Raji (cell line): ENCODE measurements around the gene PRKAB2.

Experiments
- POLR2A ChIP-seq: IDR thresholded peaks from 2 replicates; pipeline ENCODE4 v1.6.1; 2011; ENCODE audit warnings: low read depth, low read length, control low read depth; ENCODE audit not compliant: insufficient read depth

PRKAB2 gene

GRCh38 chr1:147201786-147202185 is 29.5 kb upstream of the PRKAB2 start:
- no peak for TF ChIP-seq POLR2A

DNA sequence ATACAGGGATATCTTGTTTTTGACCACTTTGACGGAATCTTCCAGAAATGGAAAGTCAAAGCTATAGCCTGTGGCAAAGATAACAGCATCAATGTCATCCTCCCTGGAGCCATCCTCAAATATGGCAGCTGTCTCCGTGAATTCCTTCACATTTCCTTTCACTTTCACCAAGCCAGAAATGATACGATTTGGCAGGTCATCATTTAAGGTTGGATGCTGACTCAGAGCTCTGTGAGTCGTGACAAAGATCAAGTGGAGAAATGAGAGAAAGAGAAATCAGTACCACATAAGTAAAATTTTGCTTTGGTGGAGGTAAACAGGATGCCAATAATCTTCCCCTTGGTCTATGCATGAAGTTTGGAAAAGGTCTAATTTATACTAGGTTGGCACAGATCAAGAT is 29.0 kb upstream of the PRKAB2 start:
- TF ChIP-seq POLR2A = no peak

DNA sequence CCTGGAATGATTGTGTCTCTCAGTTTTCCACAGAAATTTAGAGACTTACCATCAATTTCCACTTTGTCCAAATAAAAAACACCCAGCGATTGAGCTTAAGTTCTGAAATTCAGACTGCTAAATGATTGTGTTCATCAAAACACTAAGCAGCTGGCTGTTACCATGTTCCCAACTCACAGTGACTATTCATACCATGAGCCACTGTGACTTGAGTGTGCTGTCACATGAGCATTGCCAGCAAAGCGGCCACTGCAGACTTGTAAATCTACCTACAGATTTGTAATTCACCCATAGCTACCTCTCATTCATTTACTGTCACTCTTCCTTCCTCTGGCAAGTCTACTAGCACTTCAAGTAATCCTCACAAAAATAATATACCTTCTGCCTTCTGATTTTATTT is 17.2 kb upstream of the PRKAB2 start:
- TF ChIP-seq POLR2A = no peak

DNA sequence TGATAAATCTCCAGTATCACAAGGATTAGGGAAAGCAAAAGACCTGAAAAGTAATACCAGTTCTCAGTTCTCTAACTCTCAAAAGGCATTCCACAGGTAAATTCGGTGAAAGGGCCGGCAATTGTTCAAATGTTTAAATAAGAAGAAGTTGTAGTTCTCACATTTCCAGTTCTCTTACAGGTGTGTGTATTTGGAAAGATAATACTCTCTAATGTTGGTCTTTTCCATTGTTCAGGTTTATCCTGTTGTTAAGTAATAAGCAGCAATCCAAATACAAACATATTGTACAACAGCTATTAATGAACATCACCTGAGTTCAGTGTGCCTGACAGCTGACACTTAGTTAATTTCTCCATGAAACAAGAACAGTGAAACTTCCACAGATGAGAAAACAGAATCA is 13.2 kb upstream of the PRKAB2 start:
- no peak for TF ChIP-seq POLR2A

DNA sequence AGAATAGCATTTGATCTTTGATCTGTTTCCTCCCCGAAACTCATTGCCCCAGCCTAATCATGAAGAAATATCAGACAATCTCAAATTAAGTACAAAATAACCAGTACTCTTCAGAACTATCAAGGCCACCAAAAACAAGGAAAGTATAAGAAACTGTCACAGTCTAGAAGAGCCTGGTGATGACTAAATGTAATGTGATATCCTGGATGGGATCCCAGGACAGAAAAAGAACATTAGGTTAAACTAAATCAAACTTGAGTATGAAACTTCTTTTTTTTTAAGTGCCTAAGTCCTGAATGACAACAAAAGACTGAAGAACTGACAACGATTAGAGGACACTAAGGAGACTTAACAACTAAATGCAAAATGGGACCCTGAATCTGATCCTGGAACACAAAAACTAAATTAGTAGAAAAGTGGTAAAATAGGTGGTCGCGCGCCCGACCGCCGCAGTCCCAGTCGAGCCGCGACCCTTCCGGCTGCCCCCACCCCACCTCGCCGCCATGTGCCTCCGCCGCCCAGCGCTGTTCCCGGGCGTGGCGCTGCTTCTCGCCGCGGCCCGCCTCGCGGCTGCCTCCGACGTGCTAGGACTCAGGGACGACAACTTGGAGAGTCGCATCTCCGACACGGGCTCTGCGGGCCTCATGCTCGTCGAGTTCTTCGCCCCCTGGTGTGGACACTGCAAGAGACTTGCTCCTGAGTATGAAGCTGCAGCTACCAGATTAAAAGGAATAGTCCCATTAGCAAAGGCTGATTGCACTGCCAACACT is 5.5 kb upstream of the PRKAB2 start:
- no peak for TF ChIP-seq POLR2A

GRCh38 chr1:147171399-147172167 is 687 bp downstream of the PRKAB2 start:
- peak; percentile 47; the same call in 1 of the 2 replicates for TF ChIP-seq POLR2A

DNA sequence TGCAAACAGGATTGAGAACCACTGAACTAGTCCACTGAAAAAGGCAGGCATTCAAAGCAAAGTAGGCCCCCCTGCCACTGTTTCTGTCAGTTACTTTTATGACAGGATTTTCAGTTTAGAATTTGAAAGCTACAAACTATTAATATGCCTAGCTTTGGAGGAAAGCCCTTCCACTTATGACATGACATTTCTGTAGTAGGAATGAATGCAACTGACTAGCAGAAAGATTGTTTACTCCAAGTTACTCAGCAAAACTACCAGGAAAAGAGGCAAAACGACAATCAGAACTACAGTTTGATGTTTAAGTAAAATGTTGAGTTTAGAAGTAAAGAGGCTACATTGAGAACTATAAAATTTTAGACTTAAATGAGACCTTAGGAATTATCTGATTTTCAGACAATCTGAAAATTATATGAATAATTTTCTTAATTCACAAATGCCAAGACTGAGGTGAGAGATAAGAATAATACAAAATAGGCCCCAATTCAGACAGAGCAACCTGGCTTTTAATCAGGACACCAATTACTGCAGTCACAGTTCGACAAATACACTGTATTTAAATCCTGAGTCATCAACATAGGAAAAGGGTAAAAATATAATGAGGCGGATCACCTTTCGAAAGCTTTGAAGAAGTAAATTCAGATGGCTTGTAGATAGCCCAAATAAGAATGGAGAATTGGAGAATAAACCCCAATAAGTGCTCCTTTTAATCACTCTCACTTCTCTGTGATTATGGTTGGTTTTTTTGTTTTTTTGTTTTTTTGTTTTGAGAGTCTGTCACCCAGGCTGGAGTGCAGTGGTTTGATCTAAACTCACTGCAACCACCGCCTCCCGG is 2.2 kb downstream of the PRKAB2 start:
- no peak for TF ChIP-seq POLR2A

DNA sequence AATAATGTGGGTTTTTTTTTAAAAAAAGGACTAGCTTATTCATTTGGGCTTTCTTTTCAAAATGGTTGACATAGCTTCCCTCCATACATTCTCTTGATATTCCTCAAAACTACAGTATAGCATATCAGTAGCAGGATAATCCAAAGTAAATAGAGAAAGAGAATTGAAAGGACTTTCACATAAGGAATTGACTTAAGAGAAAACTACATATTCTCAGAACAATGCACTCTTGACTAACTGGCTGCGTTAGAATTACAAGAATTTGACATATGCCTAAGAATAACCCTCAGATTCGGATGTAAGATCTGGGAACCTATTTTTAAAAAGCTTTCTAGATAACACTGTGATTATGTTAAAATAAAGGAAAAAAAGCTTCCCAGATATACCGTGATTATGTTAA is 3.1 kb downstream of the PRKAB2 start:
- TF ChIP-seq POLR2A = no peak

- TF ChIP-seq POLR2A = no peak
These were observed 3.6 kb downstream of the PRKAB2 start for GRCh38 chr1:147168626-147169058.

GRCh38 chr1:147167365-147167764 is 4.9 kb downstream of the PRKAB2 start:
- TF ChIP-seq POLR2A = no peak

DNA sequence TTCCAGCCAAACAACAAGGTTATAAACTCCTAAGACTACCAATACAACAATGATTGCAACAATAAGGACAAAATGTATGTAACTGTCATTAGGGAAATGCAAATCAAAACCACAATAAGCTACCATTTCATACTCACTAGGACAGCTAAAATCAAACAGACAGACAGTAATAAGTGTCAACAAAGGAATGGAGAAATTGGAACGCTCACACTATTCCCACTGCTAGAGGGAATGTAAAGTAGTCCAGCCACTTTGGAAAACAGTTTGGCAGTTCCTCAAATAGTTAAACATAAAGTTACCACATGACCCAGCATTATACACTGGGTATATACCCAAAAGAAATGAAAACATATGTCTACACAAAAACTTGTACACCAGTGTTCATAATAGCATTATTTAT is 9.3 kb downstream of the PRKAB2 start:
- TF ChIP-seq POLR2A = no peak

- no peak for TF ChIP-seq POLR2A
These were observed 10.2 kb downstream of the PRKAB2 start for GRCh38 chr1:147162093-147162492.

DNA sequence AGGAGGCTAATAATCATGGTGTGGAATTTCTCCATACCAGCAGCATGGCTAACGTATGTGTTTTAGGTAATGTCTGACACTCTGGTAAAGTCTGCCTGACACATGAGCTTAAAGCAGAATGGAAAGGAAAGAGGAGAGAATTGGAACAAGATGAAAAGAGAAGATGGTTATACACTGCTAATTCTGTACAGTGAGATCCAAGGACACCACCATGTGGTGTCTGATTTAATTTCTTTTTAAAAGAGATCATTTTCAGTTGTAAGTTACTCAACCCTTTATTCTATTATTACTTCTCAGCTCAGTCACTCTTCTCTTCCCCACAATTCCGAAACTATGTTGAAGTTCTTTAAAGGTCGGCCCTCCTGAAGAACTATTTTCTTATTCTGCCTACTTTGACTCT is 15.6 kb downstream of the PRKAB2 start:
- TF ChIP-seq POLR2A = no peak

- no peak for TF ChIP-seq POLR2A
These were observed 19.5 kb downstream of the PRKAB2 start for GRCh38 chr1:147152772-147153171.

DNA sequence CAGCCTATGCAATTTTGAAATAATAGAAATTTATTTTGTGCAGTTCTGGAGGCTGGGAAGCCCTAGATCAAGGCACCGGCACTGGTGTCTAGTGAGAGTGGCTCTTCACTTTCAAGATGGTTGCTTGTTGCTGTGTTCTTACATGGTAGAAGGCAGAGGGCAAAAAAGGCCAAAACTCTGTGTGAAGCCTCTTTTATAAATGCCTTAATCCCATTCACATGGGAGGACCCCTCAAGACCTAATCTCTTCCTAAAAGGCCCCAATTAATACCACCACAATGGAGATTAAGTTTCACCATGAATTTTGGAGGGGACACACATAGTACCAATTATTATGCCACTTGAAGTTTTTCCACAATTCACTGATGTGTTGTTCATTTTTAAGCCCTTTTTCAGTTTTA is 21.0 kb downstream of the PRKAB2 start:
- no peak for TF ChIP-seq POLR2A

- no peak for TF ChIP-seq POLR2A
These were observed 29.4 kb downstream of the PRKAB2 start for GRCh38 chr1:147142886-147143285.
